Measurements from ENCODE around the gene RNGTT. TPM values are rescaled to one million over a fixed set of nuclear protein-coding genes. Genes with fewer than 3 reads are reported as not detected.

RNGTT gene
- total and polyA plus RNA-seq, 2 donors, result 6.8 to 35.0 TPM

GRCh38 chr6:88637761-88638545, 325.5 kb downstream of the RNGTT start:
- Histone ChIP-seq H3K4me1 (ENCODE audit: insufficient read depth) (no peaks in the 10 kb centered on the region), H3K4me3 (ENCODE audit: low read depth, low read length) (no peak overlapping the region), H3K27ac (ENCODE audit: low read depth) (no peak overlapping the region), H3K36me3 (ENCODE audit: insufficient read depth) (no peaks in the 10 kb centered on the region)
- WGBS, result 86% methylated on average over 2 of the region's 2 CpGs
- no peak for DNase-seq (ENCODE audit: extremely low spot score)

- no peak overlapping the region for H3K27ac ChIP-seq (ENCODE audit: low read depth)
- H3K4me3 ChIP-seq (ENCODE audit: low read depth, low read length), result no peak overlapping the region
- no peak for DNase-seq (ENCODE audit: extremely low spot score)
- H3K4me1 ChIP-seq (ENCODE audit: insufficient read depth), result no peaks in the 10 kb centered on the region
- H3K36me3 ChIP-seq (ENCODE audit: insufficient read depth), result no peaks in the 10 kb centered on the region
These were observed 326.5 kb downstream of the RNGTT start for GRCh38 chr6:88636871-88637270.

GRCh38 chr6:88633782-88634181, 329.6 kb downstream of the RNGTT start:
- H3K36me3 ChIP-seq (ENCODE audit: insufficient read depth), result no peaks in the 10 kb centered on the region
- H3K27ac ChIP-seq (ENCODE audit: low read depth), result no peak overlapping the region
- no peak for DNase-seq (ENCODE audit: extremely low spot score)
- no peaks in the 10 kb centered on the region for H3K4me1 ChIP-seq (ENCODE audit: insufficient read depth)
- WGBS, result 74% methylated on average over 3 of the region's 3 CpGs
- H3K4me3 ChIP-seq (ENCODE audit: low read depth, low read length), result no peak overlapping the region

GRCh38 chr6:88631830-88632229, 331.6 kb downstream of the RNGTT start:
- no peak for DNase-seq (ENCODE audit: extremely low spot score)
- Histone ChIP-seq H3K27ac (ENCODE audit: low read depth) (no peak overlapping the region), H3K4me1 (ENCODE audit: insufficient read depth) (no peaks in the 10 kb centered on the region), H3K36me3 (ENCODE audit: insufficient read depth) (no peaks in the 10 kb centered on the region), H3K4me3 (ENCODE audit: low read depth, low read length) (no peak overlapping the region)
- WGBS, result 94% methylated on average over 4 of the region's 4 CpGs

GRCh38 chr6:88629838-88630494, 333.5 kb downstream of the RNGTT start:
- Histone ChIP-seq H3K27ac (ENCODE audit: low read depth) (no peak overlapping the region), H3K36me3 (ENCODE audit: insufficient read depth) (no peaks in the 10 kb centered on the region), H3K4me1 (ENCODE audit: insufficient read depth) (no peaks in the 10 kb centered on the region), H3K4me3 (ENCODE audit: low read depth, low read length) (no peak overlapping the region)
- 83% methylated on average over 5 of the region's 5 CpGs for WGBS
- no peak for DNase-seq (ENCODE audit: extremely low spot score)

GRCh38 chr6:88626460-88626859, 337.0 kb downstream of the RNGTT start:
- H3K4me1 ChIP-seq (ENCODE audit: insufficient read depth), result no peaks in the 10 kb centered on the region
- no peak for DNase-seq (ENCODE audit: extremely low spot score)
- WGBS, result 81% methylated on average over 1 of the region's 1 CpG
- no peak overlapping the region for H3K27ac ChIP-seq (ENCODE audit: low read depth)
- H3K36me3 ChIP-seq (ENCODE audit: insufficient read depth), result no peaks in the 10 kb centered on the region
- H3K4me3 ChIP-seq (ENCODE audit: low read depth, low read length), result no peak overlapping the region

GRCh38 chr6:88623531-88623930, 339.9 kb downstream of the RNGTT start:
- H3K4me3 ChIP-seq (ENCODE audit: low read depth, low read length), result no peak overlapping the region
- no peaks in the 10 kb centered on the region for H3K4me1 ChIP-seq (ENCODE audit: insufficient read depth)
- no peak overlapping the region for H3K27ac ChIP-seq (ENCODE audit: low read depth)
- 91% methylated on average over 2 of the region's 2 CpGs for WGBS
- DNase-seq (ENCODE audit: extremely low spot score), result no peak
- H3K36me3 ChIP-seq (ENCODE audit: insufficient read depth), result no peaks in the 10 kb centered on the region

- H3K27ac ChIP-seq (ENCODE audit: low read depth), result no peak overlapping the region
- no peaks in the 10 kb centered on the region for H3K4me1 ChIP-seq (ENCODE audit: insufficient read depth)
- no peak for DNase-seq (ENCODE audit: extremely low spot score)
- 95% methylated on average over 7 of the region's 7 CpGs for WGBS
- H3K4me3 ChIP-seq (ENCODE audit: low read depth, low read length), result no peak overlapping the region
- no peaks in the 10 kb centered on the region for H3K36me3 ChIP-seq (ENCODE audit: insufficient read depth)
These were observed 343.5 kb downstream of the RNGTT start for GRCh38 chr6:88619951-88620350.

GRCh38 chr6:88616380-88616779, 347.0 kb downstream of the RNGTT start:
- H3K4me3 ChIP-seq (ENCODE audit: low read depth, low read length), result no peak overlapping the region
- H3K27ac ChIP-seq (ENCODE audit: low read depth), result no peak overlapping the region
- no peak for DNase-seq (ENCODE audit: extremely low spot score)
- WGBS, result 90% methylated on average over 1 of the region's 1 CpG
- no peaks in the 10 kb centered on the region for H3K36me3 ChIP-seq (ENCODE audit: insufficient read depth)
- no peaks in the 10 kb centered on the region for H3K4me1 ChIP-seq (ENCODE audit: insufficient read depth)

GRCh38 chr6:88614316-88614877, 349.0 kb downstream of the RNGTT start:
- no peaks in the 10 kb centered on the region for H3K36me3 ChIP-seq (ENCODE audit: insufficient read depth)
- DNase-seq (ENCODE audit: extremely low spot score), result no peak
- H3K4me3 ChIP-seq (ENCODE audit: low read depth, low read length), result no peak overlapping the region
- H3K27ac ChIP-seq (ENCODE audit: low read depth), result no peak overlapping the region
- H3K4me1 ChIP-seq (ENCODE audit: insufficient read depth), result no peaks in the 10 kb centered on the region
- 96% methylated on average over 3 of the region's 3 CpGs for WGBS

GRCh38 chr6:88612631-88613030, 350.8 kb downstream of the RNGTT start:
- WGBS, result 88% methylated on average over 5 of the region's 5 CpGs
- Histone ChIP-seq H3K4me1 (ENCODE audit: insufficient read depth) (no peaks in the 10 kb centered on the region), H3K27ac (ENCODE audit: low read depth) (no peak overlapping the region), H3K36me3 (ENCODE audit: insufficient read depth) (no peaks in the 10 kb centered on the region), H3K4me3 (ENCODE audit: low read depth, low read length) (no peak overlapping the region)
- DNase-seq (ENCODE audit: extremely low spot score), result no peak

GRCh38 chr6:88611721-88612120, 351.7 kb downstream of the RNGTT start:
- no peak overlapping the region for H3K4me3 ChIP-seq (ENCODE audit: low read depth, low read length)
- no peak overlapping the region for H3K27ac ChIP-seq (ENCODE audit: low read depth)
- H3K4me1 ChIP-seq (ENCODE audit: insufficient read depth), result no peaks in the 10 kb centered on the region
- DNase-seq (ENCODE audit: extremely low spot score), result no peak
- H3K36me3 ChIP-seq (ENCODE audit: insufficient read depth), result no peaks in the 10 kb centered on the region
- WGBS, result 39% methylated on average over 4 of the region's 4 CpGs

GRCh38 chr6:88609983-88610382, 353.4 kb downstream of the RNGTT start:
- no peak overlapping the region for H3K27ac ChIP-seq (ENCODE audit: low read depth)
- DNase-seq (ENCODE audit: extremely low spot score), result no peak
- no peak overlapping the region for H3K4me3 ChIP-seq (ENCODE audit: low read depth, low read length)
- no peaks in the 10 kb centered on the region for H3K4me1 ChIP-seq (ENCODE audit: insufficient read depth)
- 95% methylated on average over 3 of the region's 3 CpGs for WGBS
- H3K36me3 ChIP-seq (ENCODE audit: insufficient read depth), result no peaks in the 10 kb centered on the region

GRCh38 chr6:88605271-88605670, 358.1 kb downstream of the RNGTT start:
- Histone ChIP-seq H3K4me3 (ENCODE audit: low read depth, low read length) (no peak overlapping the region), H3K36me3 (ENCODE audit: insufficient read depth) (no peaks in the 10 kb centered on the region), H3K4me1 (ENCODE audit: insufficient read depth) (no peaks in the 10 kb centered on the region), H3K27ac (ENCODE audit: low read depth) (no peak overlapping the region)
- no peak for DNase-seq (ENCODE audit: extremely low spot score)
- WGBS, result 70% methylated on average over 3 of the region's 3 CpGs
